H54 (cell line): ENCODE measurements around the gene AUTS2.

ENCODE experiments used
- DNase-seq: peaks from one replicate; pipeline ENCODE4 v3.0.0; 2011; ENCODE audit warnings: low spot score, mixed read lengths; ENCODE audit not compliant: insufficient read length
- FAIRE-seq: peaks from 3 replicates; lab custom pipeline; 2011; peaks lifted over from hg19 to GRCh38; lab: Jason Lieb, UNC
- POLR2A ChIP-seq: IDR thresholded peaks from 2 replicates; pipeline ENCODE4 v1.6.1; 2011; ENCODE audit warnings: low read depth, mild to moderate bottlenecking, low read length

The AUTS2 gene

DNA sequence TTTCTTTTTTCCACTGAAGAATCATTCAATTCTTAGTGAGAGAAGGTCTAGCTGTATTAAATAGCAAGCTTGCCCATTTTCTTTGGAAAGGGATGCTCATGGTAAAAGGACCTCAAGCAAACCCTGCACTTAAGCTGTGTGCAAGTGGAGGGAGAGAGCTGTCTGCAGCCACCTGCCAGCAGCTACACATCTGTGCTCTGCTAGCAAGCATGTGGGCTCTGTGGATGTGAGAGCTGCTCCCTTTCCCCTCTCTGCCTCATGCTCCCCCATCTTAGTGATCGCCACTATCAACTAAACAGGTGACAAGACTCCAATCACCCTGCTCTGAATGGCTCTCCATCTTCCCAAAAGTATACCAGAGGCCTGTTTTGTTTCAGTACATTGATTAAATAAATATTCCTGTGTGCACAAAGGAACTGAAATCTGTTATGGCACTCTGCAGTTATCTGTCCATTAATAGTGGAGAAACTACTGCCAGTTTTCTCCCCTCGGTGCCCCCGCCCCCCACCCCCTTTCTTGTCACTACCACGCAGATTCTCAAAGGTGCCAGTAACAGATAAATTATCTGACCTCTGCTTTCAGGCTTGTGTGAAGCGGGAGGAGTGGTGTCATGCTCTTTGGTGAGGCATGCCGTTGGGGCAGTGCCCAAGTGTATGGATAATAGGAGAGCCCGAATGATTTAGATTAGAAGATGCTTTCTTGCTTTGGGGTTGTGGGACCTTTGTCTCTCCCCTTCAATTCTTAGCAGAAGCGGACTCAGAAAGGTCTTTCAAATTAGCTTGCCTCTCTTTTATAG is 26.4 kb downstream of the AUTS2 start:
- DNase-seq (no peak), FAIRE-seq (no peak)
- TF ChIP-seq POLR2A: no peak

DNA sequence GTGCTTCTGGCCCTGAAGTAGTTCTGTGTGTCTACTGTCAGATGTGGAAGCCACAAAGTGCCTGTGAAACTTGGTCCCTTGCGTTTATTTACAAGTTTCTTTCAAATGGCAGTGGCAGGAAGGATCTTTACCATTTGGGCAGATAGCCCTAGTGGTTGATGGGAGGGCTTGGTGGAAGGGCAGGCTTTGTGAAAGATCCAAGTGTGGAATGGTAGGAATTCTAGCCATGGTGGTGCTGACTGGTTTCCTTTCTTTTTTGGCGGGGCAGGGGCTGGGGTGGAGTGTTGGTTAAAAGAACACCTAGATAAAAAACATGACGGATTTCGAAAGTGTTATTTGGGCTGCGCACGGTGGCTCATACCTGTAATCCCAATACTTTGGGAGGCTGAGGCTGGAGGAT is 27.0 kb downstream of the AUTS2 start:
- FAIRE-seq (no peak), DNase-seq (no peak)
- TF ChIP-seq POLR2A: no peak

DNA sequence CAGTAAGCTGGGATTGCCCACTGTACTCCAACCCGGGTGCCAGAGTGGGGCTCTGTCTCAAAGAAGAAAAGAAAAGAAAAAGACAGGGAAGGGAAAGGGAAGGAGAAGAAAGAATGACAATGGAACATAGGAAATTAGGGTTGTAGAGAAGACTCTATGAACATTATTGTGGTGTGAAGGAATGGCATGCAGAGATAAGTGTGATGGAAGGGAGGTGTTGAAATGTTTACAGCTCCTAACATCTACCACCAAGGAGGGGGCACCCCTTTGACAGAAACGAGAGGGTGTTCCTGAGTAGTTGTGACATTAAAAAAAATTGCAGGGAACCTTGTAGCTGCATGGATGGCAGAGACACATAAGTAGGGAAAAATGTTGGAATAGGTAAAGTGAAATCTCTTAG is 27.5 kb downstream of the AUTS2 start:
- no peak for TF ChIP-seq POLR2A
- DNase-seq: no peak
- FAIRE-seq: no peak

DNA sequence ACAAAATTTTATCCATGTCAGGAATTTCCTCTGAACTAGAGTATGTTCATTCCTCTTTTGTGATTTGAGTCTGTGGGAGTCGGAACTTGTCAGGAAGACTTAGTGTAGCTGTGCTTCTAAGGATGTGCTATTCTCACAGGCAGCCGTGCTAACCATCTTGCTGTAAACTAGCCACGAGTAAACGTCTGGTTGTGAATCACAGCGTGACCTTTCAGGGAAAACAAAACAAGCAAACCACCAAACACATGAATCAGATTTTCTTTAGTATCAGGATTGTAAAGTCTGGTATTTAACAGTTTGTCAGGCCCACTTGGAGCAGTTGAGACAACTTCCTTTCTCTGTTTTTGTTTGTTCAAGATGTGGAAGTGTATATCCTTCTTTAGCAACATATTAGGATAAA is 32.0 kb downstream of the AUTS2 start:
- no peak for TF ChIP-seq POLR2A
- DNase-seq (peak; percentile 22), FAIRE-seq (peak; percentile 97)

DNA sequence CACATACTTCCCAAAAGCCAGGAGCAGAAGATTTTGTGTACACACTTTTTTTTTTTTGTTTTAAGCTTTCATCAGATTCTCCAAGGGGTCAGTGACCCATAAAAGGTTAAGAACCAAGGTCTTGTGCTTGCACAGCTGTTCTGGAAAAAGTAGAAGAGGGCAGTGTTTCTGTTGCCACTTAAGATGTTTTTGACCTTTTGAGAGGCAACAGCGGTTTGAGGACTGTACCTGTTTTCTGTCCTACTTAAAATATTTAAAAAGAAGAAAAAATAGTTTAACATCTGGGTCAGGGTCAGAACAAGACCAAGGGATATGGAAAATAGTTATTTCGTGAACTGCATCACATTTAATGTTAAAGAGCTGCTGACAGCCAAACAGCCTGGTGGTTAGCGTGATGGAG is 32.9 kb downstream of the AUTS2 start:
- DNase-seq (no peak), FAIRE-seq (no peak)
- TF ChIP-seq POLR2A: no peak

DNA sequence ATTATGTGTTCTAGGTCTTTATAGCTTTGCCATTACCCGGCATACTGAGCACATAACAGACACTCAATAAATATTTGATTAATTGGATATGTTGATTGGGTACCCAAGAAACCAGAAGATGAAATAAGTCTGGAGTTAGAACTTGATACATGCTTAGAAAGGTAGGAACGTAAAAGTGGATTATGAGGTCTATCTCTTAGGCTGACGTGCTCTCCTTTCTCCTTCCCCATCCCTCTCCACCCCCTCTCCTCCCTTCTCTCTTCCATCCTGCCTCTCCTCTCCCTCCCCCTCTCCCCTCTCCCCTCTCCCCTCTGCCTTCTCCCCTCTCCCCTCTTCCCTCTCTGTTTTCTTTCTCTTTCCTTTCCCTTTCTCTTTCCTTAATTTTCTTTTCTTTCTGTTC is 34.0 kb downstream of the AUTS2 start:
- FAIRE-seq (no peak), DNase-seq (no peak)
- TF ChIP-seq POLR2A: no peak

DNA sequence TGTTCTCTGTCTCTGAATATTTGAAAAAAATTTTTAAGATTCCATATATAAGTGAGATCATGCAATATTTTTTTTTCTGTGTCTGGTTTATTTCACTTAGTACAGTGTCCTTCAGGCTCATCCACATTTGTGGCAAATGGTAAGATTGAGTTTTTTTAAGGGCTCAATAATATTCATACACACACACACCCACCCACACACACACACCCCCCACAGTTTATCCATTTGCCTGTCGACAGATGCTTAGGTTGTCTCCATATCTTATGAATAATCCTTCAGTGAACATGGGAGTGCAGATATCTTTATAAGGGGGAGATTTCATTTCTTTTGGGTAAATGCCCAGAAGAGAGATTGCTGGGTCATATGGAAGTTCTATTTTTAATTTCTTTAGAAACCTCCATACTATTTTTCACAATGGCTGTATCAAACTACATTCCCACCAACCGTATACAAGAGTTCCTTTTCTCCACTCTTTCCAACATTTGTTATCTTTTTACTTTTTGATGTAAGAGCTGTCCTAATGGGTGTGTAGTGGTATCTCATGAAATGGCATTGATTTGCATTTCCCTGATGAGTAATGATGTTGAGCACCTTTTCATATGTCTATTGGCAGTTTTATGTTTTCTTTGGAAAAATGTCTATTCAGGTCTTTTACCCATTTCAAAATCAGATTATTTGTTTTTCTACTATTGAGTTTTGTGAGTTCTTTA is 35.0 kb downstream of the AUTS2 start:
- DNase-seq (no peak), FAIRE-seq (no peak)
- TF ChIP-seq POLR2A: no peak

DNA sequence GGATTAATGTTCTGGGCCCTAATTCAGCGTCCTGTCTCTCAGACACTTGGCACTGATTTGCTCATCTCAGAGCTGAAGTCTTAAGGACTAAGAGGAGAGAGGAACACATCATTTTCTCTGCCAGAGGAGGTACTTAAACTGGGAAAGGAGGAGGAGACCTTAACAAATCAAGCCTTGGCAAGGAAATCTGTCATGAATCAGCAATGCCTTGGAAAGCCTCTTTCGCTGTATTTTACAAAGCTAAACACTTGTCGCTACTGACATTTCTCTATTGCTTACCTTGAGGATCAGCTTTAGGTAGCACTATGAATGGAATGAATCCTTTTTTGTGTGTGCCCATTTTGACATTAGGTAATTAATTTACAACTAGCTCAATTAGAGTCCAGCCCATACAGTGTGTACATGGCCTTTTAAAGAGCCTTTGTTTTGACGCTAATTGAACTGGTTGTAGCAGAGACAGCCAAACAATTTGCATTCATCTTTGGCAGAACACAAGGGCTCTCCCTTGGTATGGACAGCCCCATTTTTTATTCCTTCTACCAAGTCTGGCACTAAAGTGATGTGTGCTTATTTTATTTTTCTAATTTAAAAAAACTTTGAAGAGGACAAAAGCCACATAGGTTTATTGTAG is 37.4 kb downstream of the AUTS2 start:
- TF ChIP-seq POLR2A: no peak
- DNase-seq (no peak), FAIRE-seq (peak; percentile 27)

DNA sequence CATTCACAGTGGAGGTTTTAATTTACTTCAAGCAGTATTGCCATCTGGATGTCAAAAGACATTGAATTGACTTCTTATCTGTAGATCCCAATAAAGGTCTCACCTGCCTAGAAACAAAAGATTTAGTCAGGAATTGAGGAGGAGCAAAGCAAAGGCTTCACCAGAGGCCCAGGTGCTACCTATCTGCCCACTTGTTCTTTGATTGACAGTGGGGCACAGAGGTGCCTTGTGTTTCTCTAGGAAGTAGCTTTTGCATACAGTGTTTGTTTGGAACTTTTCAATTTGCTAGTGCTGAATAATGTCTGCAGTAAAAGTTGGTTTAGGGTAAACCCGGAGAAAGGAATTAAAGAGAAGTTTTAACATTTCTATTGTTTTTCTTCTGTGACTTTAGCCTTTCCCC is 40.4 kb downstream of the AUTS2 start:
- FAIRE-seq: no peak
- TF ChIP-seq POLR2A: no peak
- DNase-seq: no peak

DNA sequence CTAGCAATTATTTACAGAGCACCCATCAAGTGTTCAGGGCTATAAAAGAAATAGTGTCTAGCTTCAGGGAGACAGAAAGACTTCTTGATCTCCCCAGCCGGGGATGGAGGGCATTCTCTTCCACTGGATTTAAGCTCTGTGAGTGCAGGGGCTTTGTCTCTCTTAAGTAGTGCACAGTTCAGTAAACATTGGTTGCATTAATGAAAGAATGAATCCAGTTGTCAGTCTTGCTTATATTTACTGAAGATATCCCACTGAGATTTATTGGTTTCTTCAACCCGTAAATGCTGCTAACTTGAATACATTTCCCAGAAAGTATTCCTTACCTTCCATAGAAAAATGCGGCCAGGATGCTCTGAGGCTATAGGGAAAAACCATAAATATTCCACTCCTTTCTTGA is 41.9 kb downstream of the AUTS2 start:
- DNase-seq (no peak), FAIRE-seq (no peak)
- no peak for TF ChIP-seq POLR2A

DNA sequence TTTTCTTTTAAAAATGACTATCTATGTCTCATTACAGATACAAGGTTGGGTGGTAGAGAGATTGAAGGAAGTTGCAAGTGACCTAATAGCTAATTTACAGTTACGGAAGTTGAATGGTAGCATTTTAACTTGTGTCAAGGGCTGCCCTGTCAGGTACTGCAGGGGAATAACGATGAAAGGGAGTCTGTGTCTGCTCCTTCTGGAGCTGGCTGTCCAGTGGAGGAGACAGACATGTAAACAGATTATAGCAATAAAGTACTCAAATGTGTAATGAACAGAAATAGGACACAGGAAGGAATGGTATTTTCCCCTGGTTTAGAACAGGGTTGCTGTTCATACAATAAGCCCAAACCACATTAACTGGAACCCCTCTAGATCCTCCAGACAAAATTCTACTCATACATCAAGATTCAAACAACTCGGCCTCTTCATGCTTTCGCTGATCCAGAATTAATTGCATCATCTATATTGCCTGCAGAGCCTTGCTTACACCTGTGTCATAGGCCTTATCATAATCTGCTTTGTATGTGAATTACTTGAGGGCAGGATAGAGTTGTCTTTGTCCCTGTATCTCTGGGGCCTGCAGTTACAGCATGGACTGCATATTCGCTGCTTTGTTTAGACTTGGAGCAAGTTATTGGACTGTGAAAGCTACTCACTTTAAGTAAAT is 42.8 kb downstream of the AUTS2 start:
- no peak for TF ChIP-seq POLR2A
- DNase-seq: no peak
- no peak for FAIRE-seq

DNA sequence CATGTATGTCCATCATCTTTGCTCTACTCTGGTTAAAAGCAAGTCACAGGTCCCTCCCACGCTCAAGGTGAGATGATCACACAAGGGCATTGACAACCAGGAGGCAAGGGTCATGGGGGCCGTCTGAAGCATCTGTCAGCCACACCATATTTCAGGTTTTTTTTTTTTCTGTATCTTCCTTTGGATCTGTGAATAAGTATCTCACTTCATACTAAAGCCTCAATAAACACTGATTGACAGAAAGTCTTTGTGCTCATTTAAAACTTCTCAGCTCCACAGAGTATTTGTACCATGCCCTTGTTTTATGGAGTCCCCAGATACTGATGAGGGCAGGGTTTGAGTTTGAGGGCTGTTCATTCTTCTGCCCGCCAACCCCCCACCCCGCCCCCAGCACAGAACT is 45.0 kb downstream of the AUTS2 start:
- no peak for DNase-seq
- FAIRE-seq: no peak
- TF ChIP-seq POLR2A: no peak

DNA sequence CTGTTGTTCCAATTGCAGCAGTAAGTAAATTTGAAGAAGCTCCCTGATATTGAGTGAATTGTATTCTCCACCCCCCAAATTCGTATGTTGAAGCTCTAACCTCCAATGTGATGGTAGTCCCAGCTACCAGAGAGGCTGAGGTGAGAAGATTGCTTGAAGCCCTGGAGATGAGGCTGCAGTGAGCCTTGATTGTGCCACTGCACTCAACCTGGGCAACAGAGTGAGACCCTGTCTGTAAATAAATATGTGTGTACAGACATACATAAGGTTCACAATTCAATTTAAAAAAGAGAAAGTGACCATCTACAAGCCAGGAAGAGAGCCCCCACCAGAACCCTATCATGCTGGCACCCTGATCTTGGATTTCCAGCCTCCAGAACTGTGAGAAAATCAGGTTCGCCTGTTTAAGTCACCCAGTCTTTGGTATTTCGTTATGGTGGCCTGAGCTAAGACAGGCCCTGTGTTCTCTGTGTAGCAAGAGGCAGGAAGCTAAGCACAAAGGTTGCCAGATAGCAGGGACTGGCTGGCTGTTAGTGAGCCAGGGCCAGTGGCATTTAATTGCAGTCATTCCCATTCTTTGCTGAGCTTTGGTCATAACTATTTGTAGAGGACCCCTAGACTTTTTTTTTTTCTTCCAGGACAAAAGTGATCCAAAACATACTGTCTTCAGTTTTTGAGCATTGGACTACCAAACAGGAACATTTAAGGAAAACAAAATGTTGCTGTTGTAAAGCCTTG is 45.6 kb downstream of the AUTS2 start:
- FAIRE-seq: no peak

DNA sequence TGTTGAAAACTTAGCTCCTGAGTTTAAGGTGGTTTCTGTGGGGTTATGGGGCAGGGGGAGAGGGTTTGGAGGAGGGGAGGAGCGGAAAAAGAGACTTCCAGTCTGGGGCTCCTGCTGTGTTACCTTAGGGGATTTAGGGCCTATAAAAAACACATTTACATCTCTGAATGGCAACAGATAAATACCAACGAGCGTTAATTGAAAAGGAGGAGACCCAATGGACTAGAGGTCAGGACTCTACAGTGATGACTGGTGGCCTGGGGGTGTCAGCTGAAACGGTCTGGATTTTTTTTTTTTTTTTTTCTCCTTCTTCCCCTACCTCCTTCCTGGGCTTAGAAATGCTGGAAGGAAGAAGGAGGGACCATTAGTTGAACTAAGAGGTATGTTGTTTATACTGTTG is 47.4 kb downstream of the AUTS2 start:
- no peak for TF ChIP-seq POLR2A
- DNase-seq: no peak
- no peak for FAIRE-seq

More for the DNA sequence above, 45.6 kb downstream of the AUTS2 start:
- TF ChIP-seq POLR2A: no peak
- DNase-seq: no peak
